GM18526 (cell line): ENCODE results near the gene DNAJC11.

ENCODE experiments used
- POLR2A ChIP-seq: IDR thresholded peaks from 3 replicates; pipeline ENCODE4 v1.6.1; 2011; ENCODE audit not compliant: insufficient read length; ENCODE audit errors: extremely low read depth

DNAJC11 gene

DNA sequence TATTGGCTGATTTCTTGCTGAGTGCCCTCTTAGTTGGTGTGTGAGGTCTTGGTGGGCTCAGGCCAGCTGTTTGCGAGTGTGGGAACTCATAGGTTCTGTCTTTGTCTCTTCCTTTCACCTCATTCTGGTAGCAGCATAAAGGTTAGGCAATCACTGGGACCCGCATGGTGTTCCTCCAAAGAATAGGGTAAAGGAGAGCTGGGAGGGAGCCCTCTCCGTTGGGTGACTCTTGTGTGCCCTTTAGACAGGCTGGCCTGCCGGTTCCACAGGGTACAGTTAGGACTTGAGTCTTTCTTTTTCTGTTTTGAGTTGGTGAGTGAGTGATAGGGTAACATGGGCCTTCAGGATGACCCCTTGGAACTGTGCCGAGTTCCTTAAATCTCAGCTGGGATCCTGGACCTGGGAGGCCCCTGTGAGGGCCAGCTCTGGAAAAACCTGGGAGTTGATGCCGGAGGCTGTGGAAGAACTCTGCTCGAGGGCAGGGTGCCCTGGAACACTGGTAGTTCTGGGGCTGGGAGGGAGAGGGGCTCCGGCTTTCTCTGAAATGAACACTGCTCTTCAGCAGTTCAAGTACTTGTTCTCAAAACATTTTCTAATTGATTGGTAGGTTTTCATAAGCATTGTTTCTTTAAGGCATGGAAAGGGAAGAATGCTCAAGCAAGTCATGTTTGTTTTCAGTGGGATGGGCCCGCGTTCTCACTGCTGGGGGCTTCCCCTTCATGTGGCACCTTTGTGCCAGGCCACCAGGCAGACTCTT, 79.0 kb downstream of the DNAJC11 start:
- no peak for TF ChIP-seq POLR2A

GRCh38 chr1:6621429-6622391, 79.9 kb downstream of the DNAJC11 start:
- TF ChIP-seq POLR2A: no peak

DNA sequence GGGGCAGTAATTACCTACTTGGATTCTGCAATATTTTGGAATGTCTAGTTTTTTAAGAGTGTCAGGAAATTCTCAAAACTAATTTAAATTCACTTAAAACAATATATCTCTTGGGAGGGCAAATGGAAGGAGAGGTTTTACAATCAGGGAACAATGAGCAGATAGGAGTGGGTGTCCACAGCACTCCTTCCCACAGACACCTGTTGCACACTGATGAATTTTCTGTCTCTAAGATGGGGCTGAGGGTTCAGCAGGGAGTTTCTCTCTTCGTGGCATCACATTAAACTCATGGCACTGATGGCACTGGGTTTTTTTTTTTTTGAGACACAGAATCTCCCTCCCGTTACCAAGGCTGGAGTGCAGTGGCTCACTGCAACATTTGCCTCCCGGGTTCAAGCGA, 82.6 kb downstream of the DNAJC11 start:
- no peak for TF ChIP-seq POLR2A

- no peak for TF ChIP-seq POLR2A
These were observed 86.5 kb downstream of the DNAJC11 start for GRCh38 chr1:6614929-6615785.

DNA sequence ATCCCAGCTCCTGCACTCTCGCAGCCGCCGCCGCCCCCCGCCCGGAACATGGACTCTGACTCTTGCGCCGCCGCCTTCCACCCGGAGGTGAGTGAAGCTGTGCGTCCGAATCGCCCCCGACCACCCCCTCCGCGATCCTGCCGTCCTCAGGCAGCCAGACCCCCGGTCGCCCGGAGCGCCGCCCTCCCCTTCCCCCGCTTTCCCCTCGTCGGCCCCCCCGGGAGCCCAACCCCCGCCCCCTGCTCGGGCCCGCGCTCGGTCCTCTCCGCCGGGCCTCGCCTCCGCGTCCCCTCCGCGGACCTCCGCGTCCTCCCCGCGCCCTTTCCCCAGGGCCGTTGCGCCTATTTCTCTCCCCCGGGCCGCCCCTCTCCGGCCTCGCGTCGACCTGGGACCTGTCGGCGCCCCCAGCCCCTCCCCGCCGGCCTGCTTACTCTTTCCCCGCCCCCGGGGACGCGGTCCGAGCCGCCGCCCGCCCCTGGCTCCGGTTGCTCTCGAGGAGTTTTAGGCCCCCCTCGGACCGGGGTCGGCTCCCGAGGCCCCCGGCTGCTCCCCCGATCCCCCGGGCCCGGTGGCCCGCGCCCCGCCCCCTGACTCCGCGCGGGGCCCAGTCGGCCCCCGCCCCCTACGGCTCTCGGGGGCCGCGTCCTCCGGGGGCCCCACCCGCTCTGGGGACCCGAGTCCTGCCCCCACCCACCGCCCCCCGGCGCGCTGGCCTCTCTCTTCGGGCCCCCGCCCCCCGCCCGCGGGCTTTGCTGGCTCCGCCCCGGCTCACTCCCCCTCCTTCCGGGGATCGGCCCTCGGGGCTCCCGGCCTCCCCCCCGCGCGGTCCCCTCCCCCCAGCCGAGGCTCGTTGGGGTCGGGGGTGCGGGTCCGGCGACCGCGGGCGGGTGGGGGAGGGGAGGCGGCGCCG, 87.3 kb downstream of the DNAJC11 start:
- TF ChIP-seq POLR2A: peak; percentile 12

DNA sequence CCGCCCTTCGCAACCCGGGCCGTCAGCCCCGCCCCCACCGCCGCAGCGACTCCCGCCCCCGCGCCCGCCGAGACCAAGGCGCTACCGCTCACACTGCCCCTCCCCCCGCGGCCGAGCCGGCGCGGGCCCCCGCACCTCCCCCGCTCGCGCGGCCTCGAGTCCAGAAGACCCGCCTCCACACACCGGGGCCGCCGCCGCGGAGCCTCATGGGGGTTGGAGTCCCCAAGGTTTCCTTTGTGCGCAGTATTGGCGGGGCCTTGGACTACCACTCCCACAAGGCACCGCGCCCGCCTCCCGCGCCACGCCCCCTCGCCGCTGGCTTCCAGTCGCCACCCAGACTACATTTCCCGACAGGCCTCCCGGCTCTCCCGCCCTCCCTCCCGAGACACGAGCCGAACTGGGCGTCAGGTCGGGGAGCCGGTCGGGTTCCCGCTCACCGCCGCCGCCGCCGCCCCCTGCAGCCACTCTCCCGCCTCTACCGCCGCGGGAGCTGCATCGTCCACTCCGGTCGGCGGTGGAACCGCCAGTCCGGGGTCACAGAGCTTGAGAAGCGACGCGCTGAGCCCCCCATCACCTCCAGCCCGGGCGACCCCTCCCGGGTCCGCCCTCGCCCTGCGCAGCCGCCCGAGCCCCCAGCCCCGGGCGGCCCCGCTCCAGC, 88.1 kb downstream of the DNAJC11 start, which contains the start of gene PHF13:
PHF13 (plus strand) TSS at position 371 of the 658 bp plus-strand sequence. CDS start 336 bp downstream, outside the sequence.
- TF ChIP-seq POLR2A: peak; percentile 36

DNA sequence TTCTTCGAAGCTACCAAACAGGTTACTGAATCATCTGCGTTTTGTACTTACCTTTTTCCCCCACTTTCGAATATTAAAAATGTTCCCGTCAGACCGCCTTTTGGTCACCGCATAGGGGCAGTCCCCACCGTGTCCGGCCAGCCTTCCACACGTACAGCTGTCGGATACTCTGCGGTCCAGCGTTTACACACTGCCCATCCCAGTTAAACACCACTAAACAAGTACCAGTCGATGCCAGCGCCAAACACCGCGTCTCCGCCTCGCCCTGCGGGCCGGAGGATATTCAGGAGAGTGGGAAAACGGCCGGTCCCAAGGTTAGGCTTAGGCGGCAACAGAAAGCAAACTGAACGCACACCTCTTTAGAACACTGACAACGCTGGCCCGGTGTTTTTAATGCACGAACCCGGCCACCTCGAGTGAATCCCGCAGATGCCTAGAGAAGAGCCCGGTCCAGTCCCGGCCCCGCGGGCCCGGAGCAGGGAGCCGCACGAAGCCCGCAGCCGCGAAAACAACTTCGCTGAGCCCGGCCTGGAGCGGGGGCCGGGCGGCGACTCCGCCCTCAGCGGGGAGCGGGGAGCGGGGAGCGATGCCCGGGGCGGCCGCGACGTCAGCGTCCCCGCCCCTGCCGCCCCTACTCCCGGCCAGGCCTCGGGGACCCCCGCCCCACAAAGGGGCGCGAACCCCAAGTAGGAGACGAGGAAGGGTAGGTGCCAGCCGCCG, 88.8 kb downstream of the DNAJC11 start:
- no peak for TF ChIP-seq POLR2A

GRCh38 chr1:6603915-6604558, 97.6 kb downstream of the DNAJC11 start:
- no peak for TF ChIP-seq POLR2A

DNA sequence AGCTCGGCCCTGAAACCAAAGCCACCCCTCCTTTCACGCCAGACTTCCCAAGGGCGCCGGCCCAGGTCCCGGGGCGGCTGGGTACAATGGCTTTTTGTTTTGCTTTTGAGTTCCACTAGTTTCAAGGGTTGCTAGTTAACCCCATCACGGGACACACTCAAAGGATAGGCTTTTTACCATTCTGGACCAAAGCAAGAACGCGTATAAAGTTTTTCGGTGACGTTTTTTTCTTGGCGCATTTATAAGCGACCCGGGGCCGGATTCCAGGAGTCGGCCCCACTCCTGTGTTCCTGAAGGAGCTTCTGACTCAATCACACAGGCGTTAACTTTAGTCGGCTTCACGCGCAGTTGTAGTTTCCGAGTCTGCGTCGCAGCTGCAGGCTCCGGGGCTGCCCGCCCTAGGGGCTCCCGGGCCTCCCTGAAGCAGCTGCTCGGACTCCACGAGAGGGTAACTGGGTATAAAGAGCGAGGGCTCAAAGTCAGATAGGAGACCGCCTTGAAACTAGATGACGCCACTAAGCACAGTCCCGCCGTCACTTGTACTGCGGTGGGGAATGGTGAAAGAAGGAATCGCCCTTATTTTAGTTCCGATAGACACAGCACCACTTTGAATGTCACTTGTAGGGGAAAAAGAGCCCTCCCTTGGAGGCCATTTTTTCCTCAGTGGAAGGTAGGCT, 98.2 kb downstream of the DNAJC11 start:
- peak; percentile 49 for TF ChIP-seq POLR2A

- peak; percentile 94 for TF ChIP-seq POLR2A
These were observed 98.9 kb downstream of the DNAJC11 start, which contains the start of gene KLHL21 for GRCh38 chr1:6602669-6603237. TSS of gene KLHL21 (minus strand) at chr1:6602869. CDS start at chr1:6602817, 52 bp downstream.

- TF ChIP-seq POLR2A: no peak
These were observed 99.5 kb downstream of the DNAJC11 start for GRCh38 chr1:6601923-6602668.
